GM13976 (cell line): ENCODE results near the gene ZNF639.

Experiments used
- DNase-seq: peaks from one replicate; pipeline ENCODE4 v3.0.0; 2012; ENCODE audit warnings: low spot score
- CTCF ChIP-seq: IDR thresholded peaks from 2 replicates; pipeline ENCODE4 v1.5.1; 2012; ENCODE audit warnings: borderline replicate concordance, mild to moderate bottlenecking; ENCODE audit not compliant: insufficient read depth; ENCODE audit errors: extremely low read depth, missing control alignments, control extremely low read depth
- in situ Hi-C: fragments of 300-500 bp; cut with MboI; formaldehyde crosslinking; loops from one replicate; pipeline ENCODE4 v1.12.0; 2022; ENCODE audit warnings: low sequenced_read_pairs, mixed read lengths, inconsistent platforms; ENCODE audit not compliant: unreplicated experiment

The ZNF639 gene

DNA sequence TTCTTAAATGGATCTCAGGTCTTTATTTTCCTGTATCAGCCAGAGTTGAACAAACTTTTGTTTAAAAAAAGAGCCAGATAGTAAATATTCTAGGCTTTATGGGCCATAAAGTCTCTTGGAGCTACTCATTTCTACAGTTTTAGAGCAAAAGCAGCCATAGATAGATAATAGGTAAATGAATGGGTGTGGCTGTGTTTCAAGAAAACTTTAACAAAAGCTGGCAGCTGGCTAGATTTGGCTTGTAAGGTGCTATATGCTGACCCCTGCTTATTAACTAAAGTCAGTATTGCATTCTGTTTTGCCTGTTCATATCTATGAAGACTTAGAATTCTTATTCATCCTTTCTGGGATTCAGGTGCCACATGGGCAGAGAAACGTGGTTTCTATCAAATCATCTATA, 53.6 kb downstream of the ZNF639 start:
- no peak for DNase-seq
- TF ChIP-seq CTCF = no peak
- in situ Hi-C loops = no loop called here
